HG02884 (cell line): Measurements from ENCODE around the gene GRM4.

ENCODE experiments used
- ATAC-seq: cut with Tn5 transposase; IDR thresholded peaks from one replicate; pipeline ENCODE4 v1.9.1; 2021; ENCODE audit warnings: mild to moderate bottlenecking, moderate library complexity; ENCODE audit not compliant: unreplicated experiment

Gene GRM4

GRCh38 chr6:34110610-34111009 is 35.3 kb downstream of the GRM4 start:
- no peak for ATAC-seq

- no peak for ATAC-seq
Measured at GRCh38 chr6:34108176-34108575, 37.7 kb downstream of the GRM4 start.

GRCh38 chr6:34106900-34107299 is 39.0 kb downstream of the GRM4 start:
- ATAC-seq, result no peak

- no peak for ATAC-seq
Measured at GRCh38 chr6:34106421-34106820, 39.5 kb downstream of the GRM4 start.

- ATAC-seq, result no peak
Measured at GRCh38 chr6:34104628-34105027, 41.3 kb downstream of the GRM4 start.

GRCh38 chr6:34104186-34104585 is 41.7 kb downstream of the GRM4 start:
- no peak for ATAC-seq

- no peak for ATAC-seq
Measured at GRCh38 chr6:34103321-34103720, 42.6 kb downstream of the GRM4 start.

- no peak for ATAC-seq
Measured at GRCh38 chr6:34102696-34103095, 43.2 kb downstream of the GRM4 start.

GRCh38 chr6:34102099-34102656 is 43.7 kb downstream of the GRM4 start:
- no peak for ATAC-seq

- ATAC-seq, result no peak
Measured at GRCh38 chr6:34100788-34101187, 45.1 kb downstream of the GRM4 start.

- no peak for ATAC-seq
Measured at GRCh38 chr6:34099878-34100277, 46.0 kb downstream of the GRM4 start.

GRCh38 chr6:34098045-34098936 is 47.6 kb downstream of the GRM4 start:
- no peak for ATAC-seq

- no peak for ATAC-seq
Measured at GRCh38 chr6:34096814-34097213, 49.1 kb downstream of the GRM4 start.

GRCh38 chr6:34096193-34096592 is 49.7 kb downstream of the GRM4 start:
- ATAC-seq, result no peak

- ATAC-seq, result no peak
Measured at GRCh38 chr6:34095741-34096140, 50.1 kb downstream of the GRM4 start.

- ATAC-seq, result no peak
Measured at GRCh38 chr6:34095136-34095505, 50.8 kb downstream of the GRM4 start.

- ATAC-seq, result no peak
Measured at GRCh38 chr6:34094474-34095135, 51.3 kb downstream of the GRM4 start.

- ATAC-seq, result no peak
Measured at GRCh38 chr6:34093854-34094430, 51.9 kb downstream of the GRM4 start.

- ATAC-seq, result no peak
Measured at GRCh38 chr6:34093206-34093605, 52.7 kb downstream of the GRM4 start.

- ATAC-seq, result no peak
Measured at GRCh38 chr6:34092631-34093030, 53.3 kb downstream of the GRM4 start.

- ATAC-seq, result no peak
Measured at GRCh38 chr6:34090935-34091334, 55.0 kb downstream of the GRM4 start.

GRCh38 chr6:34090529-34090928 is 55.4 kb downstream of the GRM4 start:
- ATAC-seq, result no peak
